Mucosa of descending colon (tissue), 3 donors: ENCODE results near the gene TTYH2. TPM values are rescaled to one million over a fixed set of nuclear protein-coding genes. Genes with fewer than 3 reads are reported as not detected.

ENCODE experiments used
- ATAC-seq: fragments of 200-7000 bp; cut with Tn5 transposase; one replicate; pipeline ENCODE4 v1.9.1; 2020; ENCODE audit warnings: mild to moderate bottlenecking, moderate library complexity
- DNase-seq, 3 donors: peaks; one replicate each; pipeline ENCODE4 v3.0.0-alpha.2; 2020
- H3K36me3 ChIP-seq: fragments of 200-600 bp; one replicate; pipeline ENCODE4 v1.8.0; 2021; ENCODE audit warnings: low read depth, mild to moderate bottlenecking
- H3K4me1 ChIP-seq: fragments of 200-600 bp; one replicate; pipeline ENCODE4 v1.8.0; 2021; ENCODE audit warnings: low read depth, mild to moderate bottlenecking
- H3K4me3 ChIP-seq: fragments of 200-600 bp; one replicate; pipeline ENCODE4 v1.8.0; 2021; ENCODE audit warnings: mild to moderate bottlenecking
- H3K9me3 ChIP-seq: fragments of 200-600 bp; one replicate; pipeline ENCODE4 v1.8.0; 2021; ENCODE audit warnings: mild to moderate bottlenecking
- CTCF ChIP-seq: fragments of 200-600 bp; IDR thresholded peaks from one replicate; pipeline ENCODE4 v1.8.0; 2022; ENCODE audit warnings: antibody characterized with exemption, mild to moderate bottlenecking
- intact Hi-C, 2 donors: fragments of 100-400 bp; cut with DNase I in 1 of 2; cut with micrococcal nuclease in 1 of 2; formaldehyde crosslinking; loops; one replicate each; pipeline versions ENCODE4 v1.11.0 to v1.11.1; 2022; cut with DNase I, micrococcal nuclease
- total RNA-seq, 3 donors: library from RNA; stranded (reverse); fragmentation: NEBNext Ultra II Directional in 2 of 3; extraction: Animal tissue kit (Norgen Biotek cat#: 25700) in 2 of 3; gene quantifications; one replicate each; pipeline versions ENCODE4 v1.2.1 to v1.2.4, GENCODE V29; 2021 to 2023
- donor health status: DM: no; HTN: no; CAD: no; lungs with moderate emphysema.
- donor health status: DM: no; HTN: no; CAD: no.
- donor health status: DM: no; HTN: yes; CAD: no.

Gene TTYH2
- total RNA-seq, 3 donors from 2014 or later, result 2.5 to 9.1 (median 3.1) TPM

GRCh38 chr17:74201948-74202347 lies 11.4 kb upstream of the TTYH2 start:
- intact Hi-C loops, result no loop called here
- DNase-seq (no peak), ATAC-seq (no peak)
- Histone ChIP-seq H3K36me3 (no peaks in the 10 kb centered on the region), H3K4me1 (peaks cover 31% of the 10 kb centered on the region), H3K9me3 (no peaks in the 10 kb centered on the region), H3K4me3 (no peak overlapping the region)
- no peak for TF ChIP-seq CTCF

GRCh38 chr17:74202938-74203337 lies 10.4 kb upstream of the TTYH2 start:
- TF ChIP-seq CTCF, result no peak
- Histone ChIP-seq H3K9me3 (no peaks in the 10 kb centered on the region), H3K4me3 (no peak overlapping the region), H3K4me1 (peaks cover 40% of the 10 kb centered on the region), H3K36me3 (no peaks in the 10 kb centered on the region)
- DNase-seq, result peak in 1 of 3 donors; percentile 65
- ATAC-seq, result no peak
- intact Hi-C loops, result no loop called here

- TF ChIP-seq CTCF, result peak; percentile 92
- peak; percentile 93 to 99 (median 95) for DNase-seq
- ATAC-seq, result peak; percentile 96
- H3K9me3 ChIP-seq, result no peaks in the 10 kb centered on the region
- peaks cover 44% of the 10 kb centered on the region for H3K4me1 ChIP-seq
- peak within 1 kb of the TSS; percentile 86 for H3K4me3 ChIP-seq
- intact Hi-C loops, result no loop called here
- no peaks in the 10 kb centered on the region for H3K36me3 ChIP-seq
Measured at GRCh38 chr17:74203439-74204240, 9.7 kb upstream of the TTYH2 start, which contains the start of gene RPL38. Gene RPL38 (plus strand): TSS chr17:74203678. CDS start chr17:74203956, 278 bp downstream.

GRCh38 chr17:74204474-74204873 lies 8.9 kb upstream of the TTYH2 start:
- no peaks in the 10 kb centered on the region for H3K36me3 ChIP-seq
- H3K9me3 ChIP-seq, result no peaks in the 10 kb centered on the region
- TF ChIP-seq CTCF, result no peak
- no peak for DNase-seq
- H3K4me1 ChIP-seq, result peaks cover 41% of the 10 kb centered on the region
- ATAC-seq, result no peak
- intact Hi-C loops, result no loop called here
- H3K4me3 ChIP-seq, result peak overlapping the region; percentile 86

GRCh38 chr17:74205274-74205673 lies 8.1 kb upstream of the TTYH2 start:
- DNase-seq (no peak), ATAC-seq (no peak)
- intact Hi-C loops, result no loop called here
- H3K9me3 ChIP-seq, result no peaks in the 10 kb centered on the region
- no peaks in the 10 kb centered on the region for H3K36me3 ChIP-seq
- H3K4me3 ChIP-seq, result no peak overlapping the region
- no peak for TF ChIP-seq CTCF
- H3K4me1 ChIP-seq, result peaks cover 39% of the 10 kb centered on the region
